Lung (tissue), 12 donors: ENCODE results near the gene LHB. TPM values are rescaled to one million over a fixed set of nuclear protein-coding genes. Genes with fewer than 3 reads are reported as not detected.
"Not testable (repeated sequence)": the region's sequence is repeated elsewhere in the genome, so short reads cannot be mapped to it uniquely, and the experiment has no call there.

ENCODE experiments used
- ATAC-seq: fragments of 200-7000 bp; cut with Tn5 transposase; one replicate; pipeline ENCODE4 v1.9.1; 2020; ENCODE audit warnings: moderate number of reproducible peaks; ENCODE audit not compliant: insufficient read depth, low FRiP score
- DNase-seq, 3 donors: peaks; one replicate each; pipeline ENCODE4 v3.0.0-alpha.2; 2013 to 2017
- H3K27ac ChIP-seq, 2 donors: one replicate each; pipeline ENCODE4 v1.5.1; 2013; ENCODE audit warnings: mild to moderate bottlenecking in 2 of 2, moderate library complexity in 2 of 2, control low read depth in 1 of 2, inconsistent platforms in 1 of 2, low read depth in 1 of 2, low read length in 1 of 2
- H3K27me3 ChIP-seq, 3 donors: one replicate each; pipeline ENCODE4 v1.5.1; 2013; ENCODE audit warnings: low read length in 2 of 3; ENCODE audit not compliant: control insufficient read depth in 3 of 3, insufficient read depth in 3 of 3
- H3K36me3 ChIP-seq, 4 donors: one replicate each; pipeline ENCODE4 v1.5.1; 2013; ENCODE audit warnings: low read length in 4 of 4, mild to moderate bottlenecking in 1 of 4, moderate library complexity in 1 of 4; ENCODE audit not compliant: control insufficient read depth in 4 of 4, insufficient read depth in 4 of 4
- H3K4me1 ChIP-seq, 5 donors: one replicate each; pipeline ENCODE4 v1.5.1; 2013; ENCODE audit warnings: low read length in 5 of 5, mild to moderate bottlenecking in 2 of 5, moderate library complexity in 1 of 5; ENCODE audit not compliant: control insufficient read depth in 5 of 5, insufficient read depth in 5 of 5
- H3K4me3 ChIP-seq: one replicate; pipeline ENCODE4 v1.5.1; 2013; ENCODE audit warnings: mild to moderate bottlenecking, control low read depth, moderate library complexity
- H3K9ac ChIP-seq, 2 donors: one replicate each; pipeline ENCODE4 v1.5.1; 2013; ENCODE audit warnings: low read length in 2 of 2, control low read depth in 1 of 2; ENCODE audit not compliant: insufficient read depth in 1 of 2
- H3K9me3 ChIP-seq, 4 donors: one replicate each; pipeline ENCODE4 v1.5.1; 2013; ENCODE audit warnings: low read length in 3 of 4, mild to moderate bottlenecking in 1 of 4, moderate library complexity in 1 of 4; ENCODE audit not compliant: control insufficient read depth in 4 of 4, insufficient read depth in 3 of 4
- CTCF ChIP-seq: IDR thresholded peaks from 2 replicates; pipeline ENCODE4 v1.5.1; 2012; ENCODE audit warnings: mild to moderate bottlenecking; ENCODE audit errors: control extremely low read depth, extremely low read depth
- WGBS, 2 donors: extraction: QIAGEN DNeasy Blood & Tissue Kit; methylation state at CpG; one replicate each; pipeline ENCODE4 v1.1.7; 2013; 5-methylcytosine and 5-hydroxymethylcytosine counted together
- polyA plus RNA-seq, 2 donors: library from polyadenylated mRNA; stranded (reverse); fragments of 200-250 nt; gene quantifications; one replicate each; pipeline ENCODE4 v1.2.1, GENCODE V29; 2013
- total RNA-seq, 2 donors: library from RNA; depleted of rRNA in 1 of 2; stranded (reverse); fragments of >200 nt in 1 of 2; gene quantifications; one replicate each; pipeline ENCODE4 v1.2.1, GENCODE V29; 2014 to 2021
- donor health status: control.
- donor health status: control.
- donor health status: Bipolar disorder and iron deficiency.
- donor health status: healthy.
- donor health status: DM: yes; HTN: yes; CAD: no.

LHB gene
- total and polyA plus RNA-seq, 4 donors = 0.32 to 0.74 (median 0.67) TPM; not detected in 1

GRCh38 chr19:49019242-49019932 is 2.5 kb upstream of the LHB start:
- DNase-seq = peak; percentile 40 to 70 (median 47)
- Histone ChIP-seq H3K9me3 (no peaks in the 10 kb centered on the region), H3K4me1 (peaks cover 0 to 19% (median 4%) of the 10 kb centered on the region in 5 donors), H3K9ac (no peak overlapping the region), H3K4me3 (no peak overlapping the region), H3K27ac (no peak overlapping the region), H3K27me3 (peaks cover 0 to 30% (median 15%) of the 10 kb centered on the region in 3 donors), H3K36me3 (peaks cover 6 to 19% (median 6%) of the 10 kb centered on the region in 4 donors)
- peak; percentile 37 for ATAC-seq
- WGBS, 2 donors = 13 to 18% methylated on average over 40 to 41 of the region's 41 CpGs
- TF ChIP-seq CTCF = no peak

GRCh38 chr19:49018388-49019241 is 1.7 kb upstream of the LHB start:
- Histone ChIP-seq H3K4me3 (peak overlapping the region; percentile 26), H3K27me3 (peaks cover 0 to 30% (median 15%) of the 10 kb centered on the region in 3 donors), H3K36me3 (peaks cover 7 to 23% (median 8%) of the 10 kb centered on the region in 4 donors), H3K4me1 (peaks cover 0 to 19% (median 4%) of the 10 kb centered on the region in 5 donors)
- H3K9me3 ChIP-seq, H3K27ac ChIP-seq, ATAC-seq, H3K9ac ChIP-seq: not testable (repeated sequence)
- 4% methylated on average over 50 of the region's 50 CpGs for WGBS, 2 donors
- DNase-seq = peak in 2 of 3 donors; percentile 25 to 29

GRCh38 chr19:49017666-49018351 is 918 bp upstream of the LHB start:
- DNase-seq (peak; percentile 49 to 63 (median 57)), ATAC-seq (peak; percentile 35)
- 0 to 1% methylated on average over 62 of the region's 62 CpGs for WGBS, 2 donors
- H3K9me3 ChIP-seq = no peaks in the 10 kb centered on the region
- H3K27ac ChIP-seq = no peak overlapping the region
- TF ChIP-seq CTCF = no peak
- peaks cover 0 to 30% (median 15%) of the 10 kb centered on the region in 3 donors for H3K27me3 ChIP-seq
- H3K9ac ChIP-seq = no peak overlapping the region
- peaks cover 7 to 27% (median 9%) of the 10 kb centered on the region in 4 donors for H3K36me3 ChIP-seq
- peak overlapping the region; percentile 10 for H3K4me3 ChIP-seq
- H3K4me1 ChIP-seq = peaks cover 0 to 19% (median 4%) of the 10 kb centered on the region in 5 donors
